ENCODE measurements around the gene LCE1C.

LCE1C gene, protein sequence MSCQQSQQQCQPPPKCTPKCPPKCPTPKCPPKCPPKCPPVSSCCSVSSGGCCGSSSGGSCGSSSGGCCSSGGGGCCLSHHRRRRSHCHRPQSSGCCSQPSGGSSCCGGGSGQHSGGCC

DNA sequence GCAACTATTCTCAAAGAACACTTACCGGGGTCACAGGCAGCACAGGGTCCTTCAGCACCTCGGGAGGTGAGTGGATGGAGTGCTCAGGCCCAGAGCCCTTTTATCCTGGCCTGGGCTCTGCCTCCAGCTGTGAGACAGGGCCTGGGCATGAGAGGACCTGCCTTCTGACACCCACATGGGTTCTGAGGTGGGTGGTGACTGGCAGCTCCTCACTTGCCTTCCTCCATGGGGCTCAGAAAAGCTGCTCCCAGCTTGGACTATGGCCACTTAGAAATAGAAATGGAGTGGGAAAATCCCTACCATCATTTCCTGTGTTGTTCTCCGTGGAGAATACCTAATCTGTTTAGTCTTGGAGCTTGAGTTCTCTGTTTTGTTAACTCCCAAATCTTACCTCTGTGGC is at the start of gene LCE1C:
LCE1C (minus strand) TSS at position 76 of the 400 bp plus-strand sequence. CDS start 1,173 bp downstream, outside the sequence.
- no peak for DNase-seq (ENCODE audit: low read depth in 2 of 2)

DNA sequence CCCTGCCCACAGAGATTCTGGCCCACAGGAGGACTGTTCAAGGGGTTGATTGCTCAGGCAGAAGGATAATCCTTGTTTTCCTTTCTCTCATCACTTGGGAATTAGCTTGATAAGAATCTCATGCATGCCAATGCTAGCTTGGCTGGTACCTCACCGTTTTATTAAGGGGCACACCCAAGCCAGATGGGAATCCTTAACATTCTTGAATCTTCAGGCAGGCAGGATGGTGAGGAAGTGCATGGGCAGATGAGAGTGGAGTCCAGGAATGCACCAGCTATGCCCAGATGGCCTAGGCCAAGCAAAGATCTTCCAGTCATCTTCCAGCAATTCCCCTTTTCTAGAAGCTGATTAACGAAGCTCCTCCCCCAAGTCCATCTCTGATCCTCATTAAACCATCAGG is 49.2 kb upstream of the LCE1C start:
- no peak for DNase-seq (ENCODE audit: low read depth in 2 of 2)

DNA sequence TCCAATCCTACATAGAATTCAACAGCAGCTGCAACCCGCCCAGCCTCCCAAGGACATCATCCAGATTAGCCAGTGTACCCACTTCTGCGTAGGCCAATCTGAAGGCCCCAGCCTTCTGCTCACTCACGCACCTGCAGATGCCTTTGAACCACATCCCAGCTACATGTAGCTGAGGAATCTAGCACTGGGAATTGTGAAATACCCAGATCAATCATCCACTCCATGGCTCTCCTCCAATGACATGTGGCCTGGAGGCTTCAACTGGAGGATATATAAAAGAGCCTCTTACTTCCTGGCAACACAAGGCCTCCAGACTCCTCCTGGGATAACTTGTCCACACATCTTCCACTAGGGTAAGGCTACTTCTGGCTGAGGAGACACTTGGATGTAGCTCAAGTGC is 36.1 kb upstream of the LCE1C start, which contains the start of gene LCE6A:
LCE6A (plus strand) TSS at position 301 of the 400 bp plus-strand sequence. CDS start 665 bp downstream, outside the sequence.
- no peak for DNase-seq (ENCODE audit: low read depth in 2 of 2)

DNA sequence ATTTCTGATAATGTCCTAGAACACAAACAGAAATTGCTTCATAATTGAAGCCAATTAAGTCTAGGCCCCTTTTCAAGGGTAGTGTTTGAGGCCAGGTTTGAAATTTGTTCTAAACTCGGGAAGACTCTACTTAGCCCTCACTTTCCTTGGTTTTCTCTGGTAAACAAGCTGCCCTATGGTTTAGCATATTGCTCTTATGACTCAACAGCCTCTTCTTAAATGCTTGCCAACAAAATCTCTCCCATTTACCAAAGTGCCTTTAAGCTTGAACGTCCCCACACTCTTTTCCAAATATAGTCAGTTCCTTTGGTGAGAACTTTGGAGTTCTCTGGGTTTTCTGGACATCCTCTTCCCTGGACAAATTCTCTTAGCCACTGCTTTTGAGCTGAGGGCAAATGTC is 30.4 kb upstream of the LCE1C start:
- no peak for DNase-seq (ENCODE audit: low read depth in 2 of 2)

DNA sequence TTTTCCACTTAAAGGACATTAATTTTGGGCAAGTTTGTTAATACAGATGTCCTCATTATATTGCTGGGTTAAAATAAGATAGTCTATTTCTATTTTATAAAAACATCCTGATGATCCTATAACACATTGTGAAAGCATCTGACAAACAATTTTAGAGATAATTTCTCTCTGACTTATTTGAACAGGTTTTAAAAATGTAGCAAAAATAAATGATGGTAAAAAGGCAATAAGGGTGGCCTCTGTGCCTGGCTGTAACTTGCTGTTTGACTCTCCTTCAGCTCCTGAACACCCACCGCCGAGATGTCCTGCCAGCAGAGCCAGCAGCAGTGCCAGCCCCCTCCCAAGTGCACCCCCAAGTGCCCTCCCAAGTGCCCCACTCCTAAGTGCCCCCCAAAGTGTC is 20.7 kb upstream of the LCE1C start, which contains the start of gene LCE1A:
LCE1A (plus strand) TSS at position 301 of the 400 bp plus-strand sequence; CDS start at position 301, 0 bp downstream.
- no peak for DNase-seq (ENCODE audit: low read depth in 2 of 2)

DNA sequence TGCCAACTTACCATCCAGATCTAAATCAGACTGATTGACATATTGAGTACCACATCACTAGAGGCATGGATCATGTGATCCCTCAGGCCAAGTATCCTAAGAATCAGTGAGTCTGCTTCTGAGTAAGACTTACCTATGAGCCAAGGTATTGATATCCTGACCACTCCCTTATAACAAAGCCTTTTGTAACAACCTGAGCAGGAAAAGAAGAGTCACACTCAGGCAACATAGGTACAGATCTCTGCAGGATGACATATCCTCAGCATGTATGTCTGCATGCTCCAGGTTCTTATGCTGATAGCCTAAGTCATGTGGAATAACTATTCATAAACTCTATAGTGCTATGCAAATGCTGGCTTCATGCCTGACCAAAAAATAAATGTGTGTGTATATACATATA is 18.5 kb upstream of the LCE1C start:
- no peak for DNase-seq (ENCODE audit: low read depth in 2 of 2)

DNA sequence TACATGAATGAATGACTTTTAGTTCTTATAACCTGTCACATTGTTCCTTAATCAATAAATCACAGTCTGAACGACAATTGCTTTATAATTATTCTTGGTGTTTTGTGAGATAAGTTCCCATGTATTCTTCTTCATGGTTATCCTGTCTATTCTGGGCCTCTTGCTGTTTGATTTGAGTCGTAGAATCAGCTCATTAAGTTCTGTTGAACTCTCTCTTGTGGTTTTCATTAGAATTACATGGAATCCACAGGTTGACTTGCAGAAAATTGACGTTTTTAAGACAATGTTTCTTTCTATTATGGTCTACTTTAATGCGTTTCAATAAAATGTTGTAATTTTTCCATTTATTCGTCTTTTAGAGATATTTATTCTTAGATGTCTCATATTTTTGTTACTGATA is 16.8 kb upstream of the LCE1C start:
- no peak for DNase-seq (ENCODE audit: low read depth in 2 of 2)

DNA sequence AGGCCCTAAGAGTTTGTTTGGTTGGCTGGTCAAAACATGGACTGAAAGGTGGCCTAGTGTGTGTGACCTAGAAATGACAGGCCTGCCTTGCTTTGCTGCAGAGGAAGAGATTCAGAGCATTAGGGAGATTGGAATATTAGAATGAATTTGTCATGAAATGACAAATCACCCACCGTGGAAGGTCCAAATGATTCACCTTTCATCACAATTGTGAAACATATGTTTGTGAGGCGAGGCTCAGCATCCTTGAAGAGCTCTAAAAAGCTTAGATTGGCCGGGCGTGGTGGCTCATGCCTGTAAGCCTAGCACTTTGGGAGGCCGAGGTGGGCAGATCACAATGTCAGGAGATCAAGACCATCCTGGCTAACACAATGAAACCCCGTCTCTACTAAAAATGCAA is 10.9 kb upstream of the LCE1C start:
- DNase-seq (ENCODE audit: low read depth in 2 of 2) = no peak

DNA sequence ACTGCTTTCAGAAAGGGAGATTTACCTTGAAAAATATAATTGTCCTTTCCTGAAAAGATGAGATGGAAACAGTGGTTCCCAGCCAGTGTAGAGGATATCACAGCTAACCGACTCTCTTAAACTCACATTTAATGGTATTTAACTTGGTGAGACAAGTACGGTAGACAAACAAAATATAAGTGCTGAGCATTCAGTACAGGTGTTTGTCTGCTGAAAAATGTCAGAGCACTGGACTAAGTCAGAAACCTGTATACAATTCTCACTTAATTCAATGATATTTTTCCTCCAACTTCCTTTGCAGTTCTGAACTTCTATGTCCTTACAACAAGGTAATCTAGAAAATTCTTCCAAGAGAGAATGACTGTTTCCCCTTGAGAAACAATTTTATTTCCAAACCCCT is 5.2 kb upstream of the LCE1C start, which contains the start of gene LCE1B:
LCE1B (plus strand) TSS at position 301 of the 400 bp plus-strand sequence. CDS start 476 bp downstream, outside the sequence.
- DNase-seq (ENCODE audit: low read depth in 2 of 2) = no peak

DNA sequence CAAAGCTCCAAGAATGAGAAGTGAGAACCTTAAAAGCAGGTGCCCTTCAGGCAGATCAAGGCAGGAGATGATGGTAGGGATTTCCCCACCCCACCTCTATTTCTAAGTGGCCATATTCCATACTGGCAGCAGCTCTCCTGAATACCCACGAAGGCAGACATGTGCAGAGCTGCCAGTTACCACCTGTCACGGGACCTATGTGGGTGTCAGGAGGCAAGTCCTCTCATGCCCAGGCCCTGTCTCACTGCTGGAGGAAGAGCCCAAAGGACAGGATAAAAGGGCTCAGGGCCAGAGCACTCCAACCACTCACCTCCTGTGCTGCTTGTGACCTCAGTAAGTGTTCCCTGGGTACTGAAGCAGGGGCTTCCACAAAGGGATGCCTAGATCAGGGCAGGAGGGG is 4.6 kb upstream of the LCE1C start:
- no peak for DNase-seq (ENCODE audit: low read depth in 2 of 2)

DNA sequence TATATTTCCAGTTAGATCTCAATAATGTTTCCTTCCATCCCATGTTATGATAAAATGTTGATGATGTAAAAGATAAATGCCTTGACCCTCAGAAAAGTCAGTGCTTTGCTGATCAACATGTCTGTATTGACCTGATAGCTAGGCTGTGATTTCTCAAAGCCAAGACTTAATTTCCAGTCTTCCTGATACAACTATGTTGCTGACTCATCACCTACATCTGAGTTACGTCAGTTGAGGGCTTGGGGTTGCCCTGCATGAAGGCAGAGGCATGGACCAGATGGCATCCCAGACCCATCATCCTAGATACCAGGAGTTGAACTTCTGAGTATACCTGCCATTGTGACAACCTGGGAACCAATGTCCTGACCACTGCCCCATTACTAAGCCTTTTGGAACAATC is 5.1 kb downstream of the LCE1C start:
- DNase-seq (ENCODE audit: low read depth in 2 of 2) = no peak

DNA sequence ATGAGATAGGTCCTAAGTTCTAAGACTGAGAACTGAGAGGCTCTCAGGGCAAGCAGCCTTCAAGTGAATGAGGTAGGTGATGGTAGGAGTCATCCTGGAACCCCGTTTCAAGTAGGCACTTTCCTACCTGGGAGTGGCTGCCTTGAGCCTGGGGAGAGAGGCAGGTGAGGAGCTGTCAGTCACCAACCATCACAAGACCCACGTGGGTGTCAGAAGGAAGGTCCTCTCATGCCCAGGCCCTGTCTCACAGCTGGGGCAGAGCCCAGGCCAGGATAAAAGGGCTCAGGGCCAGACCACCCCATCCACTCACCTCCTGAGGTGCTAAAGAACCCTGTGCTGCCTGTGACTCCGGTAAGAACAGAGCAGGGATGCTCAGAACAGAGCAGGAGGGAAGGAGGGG is 10.0 kb downstream of the LCE1C start, which contains the start of gene LCE1D:
LCE1D (plus strand) TSS at position 301 of the 400 bp plus-strand sequence. CDS start 1,074 bp downstream, outside the sequence.
- no peak for DNase-seq (ENCODE audit: low read depth in 2 of 2)

DNA sequence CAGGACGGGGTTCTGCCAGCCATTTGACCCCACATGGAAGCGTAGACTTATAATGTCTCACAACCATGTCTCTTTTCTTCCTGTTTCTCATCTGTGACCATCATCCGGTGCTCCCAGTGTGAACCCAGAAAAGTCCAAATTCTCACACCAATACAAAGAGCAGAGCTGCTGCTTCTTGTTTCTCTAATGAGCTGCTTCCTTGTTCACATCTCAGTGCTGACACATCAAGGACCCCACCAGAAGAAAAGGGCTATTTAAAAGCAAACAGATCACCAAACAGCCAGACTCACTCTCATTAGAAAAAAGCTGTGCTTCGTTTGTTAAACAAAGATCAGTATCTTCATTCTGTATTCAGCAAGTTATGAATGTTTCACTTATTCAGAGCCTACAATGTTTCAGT is 10.8 kb downstream of the LCE1C start:
- no peak for DNase-seq (ENCODE audit: low read depth in 2 of 2)

DNA sequence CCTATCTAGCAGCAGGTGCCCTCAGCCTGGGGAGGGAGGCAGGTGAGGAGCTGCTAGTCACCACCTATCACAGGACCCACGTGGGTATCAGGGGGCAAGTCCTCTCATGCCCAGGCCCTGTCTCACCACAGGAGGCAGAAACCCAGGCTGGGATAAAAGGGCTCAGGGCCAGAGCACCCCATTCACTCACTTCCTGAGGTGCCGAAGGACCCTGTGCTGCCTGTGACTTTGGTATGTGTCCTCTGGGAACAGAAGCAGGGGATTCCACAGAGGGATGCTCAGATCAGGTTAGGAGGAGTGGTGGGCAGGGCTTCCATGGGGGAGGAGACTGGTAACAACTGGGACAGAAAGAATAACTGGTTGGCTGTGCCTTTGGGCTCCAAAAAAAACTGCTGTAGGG is 20.4 kb downstream of the LCE1C start, which contains the start of gene LCE1E:
LCE1E (plus strand) TSS at position 181 of the 400 bp plus-strand sequence. CDS start 1,043 bp downstream, outside the sequence.
- DNase-seq (ENCODE audit: low read depth in 2 of 2) = no peak

DNA sequence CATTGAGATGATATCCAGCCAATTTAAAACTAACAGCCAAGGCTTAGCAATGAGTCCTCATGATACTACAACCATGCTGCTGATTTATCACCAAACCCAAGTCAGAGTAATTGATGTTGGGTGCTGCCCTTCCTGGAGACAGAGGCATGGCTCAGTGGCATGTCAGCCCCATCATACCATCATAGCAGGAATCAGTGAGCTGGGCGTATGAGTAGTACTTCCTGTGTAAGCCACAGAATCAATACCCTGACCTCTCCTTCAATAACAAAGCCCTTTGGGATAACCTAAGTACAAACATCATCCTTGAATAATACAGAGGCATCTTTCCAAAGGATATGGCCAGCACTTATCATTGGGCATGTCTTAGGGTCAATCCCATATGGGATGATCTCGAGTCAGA is 23.4 kb downstream of the LCE1C start:
- DNase-seq (ENCODE audit: low read depth in 2 of 2) = no peak

DNA sequence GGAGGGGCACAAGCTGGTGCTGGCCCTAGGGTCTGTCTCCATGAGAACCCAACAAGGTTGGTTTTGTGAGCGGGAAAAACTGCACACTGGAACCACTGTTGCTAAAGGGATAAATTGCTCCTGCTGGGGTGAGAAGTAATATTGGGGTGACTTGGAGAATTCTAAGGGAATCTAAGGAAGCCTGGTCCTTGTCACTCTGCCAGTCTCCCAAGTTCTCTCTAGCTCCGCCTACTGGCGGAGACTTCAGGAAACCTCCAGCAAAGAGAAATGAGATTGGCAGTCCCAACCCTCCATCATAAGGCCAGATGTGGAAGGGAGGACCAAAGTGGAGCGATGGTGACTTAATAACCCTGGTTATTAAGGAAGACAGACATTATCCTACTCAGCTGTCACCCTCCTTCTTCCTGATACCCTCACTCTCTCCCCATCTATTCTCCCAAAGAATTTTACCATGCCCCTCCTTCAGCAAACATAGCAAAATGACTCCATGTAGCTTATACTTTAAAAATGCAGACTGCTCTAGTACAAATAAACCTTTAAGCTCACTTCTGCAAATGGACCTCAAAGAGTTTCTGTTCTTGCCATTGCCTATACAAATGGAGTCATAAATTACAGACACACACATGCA is 28.8 kb downstream of the LCE1C start:
- DNase-seq (ENCODE audit: low read depth in 2 of 2) = no peak

DNA sequence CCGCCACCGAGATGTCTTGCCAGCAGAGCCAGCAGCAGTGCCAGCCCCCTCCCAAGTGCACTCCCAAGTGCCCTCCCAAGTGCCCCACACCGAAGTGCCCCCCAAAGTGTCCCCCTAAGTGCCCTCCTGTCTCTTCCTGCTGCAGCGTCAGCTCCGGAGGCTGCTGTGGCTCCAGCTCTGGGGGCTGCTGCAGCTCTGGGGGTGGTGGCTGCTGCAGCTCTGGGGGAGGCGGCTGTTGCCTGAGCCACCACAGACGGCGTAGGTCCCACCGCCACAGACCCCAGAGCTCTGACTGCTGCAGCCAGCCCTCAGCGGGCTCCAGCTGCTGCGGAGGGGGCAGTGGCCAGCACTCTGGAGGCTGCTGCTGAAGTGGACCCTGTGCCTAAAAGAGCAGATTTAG is 30.1 kb downstream of the LCE1C start:
- no peak for DNase-seq (ENCODE audit: low read depth in 2 of 2)

DNA sequence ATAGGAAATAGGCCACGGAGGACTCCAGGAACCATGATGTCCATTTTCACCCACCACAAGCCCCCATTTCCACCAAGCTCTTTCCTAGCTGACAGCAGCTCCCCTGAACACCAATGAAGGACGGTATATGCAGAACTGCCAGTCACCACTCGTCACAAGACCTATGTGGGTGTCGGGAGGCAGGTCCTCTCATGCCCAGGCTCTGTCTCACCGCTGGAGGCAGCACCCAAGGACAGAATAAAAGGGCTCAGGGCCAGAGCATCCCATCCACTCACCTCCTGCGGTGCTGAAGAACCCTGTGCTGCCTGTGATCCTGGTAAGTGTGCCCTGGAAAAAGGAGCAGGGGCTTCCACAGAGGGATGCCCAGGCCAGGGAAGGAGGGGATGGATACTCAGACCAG is 31.6 kb downstream of the LCE1C start, which contains the start of gene LCE1F:
LCE1F (plus strand) TSS at position 266 of the 400 bp plus-strand sequence. CDS start 1,232 bp downstream, outside the sequence.
- DNase-seq (ENCODE audit: low read depth in 2 of 2) = no peak

DNA sequence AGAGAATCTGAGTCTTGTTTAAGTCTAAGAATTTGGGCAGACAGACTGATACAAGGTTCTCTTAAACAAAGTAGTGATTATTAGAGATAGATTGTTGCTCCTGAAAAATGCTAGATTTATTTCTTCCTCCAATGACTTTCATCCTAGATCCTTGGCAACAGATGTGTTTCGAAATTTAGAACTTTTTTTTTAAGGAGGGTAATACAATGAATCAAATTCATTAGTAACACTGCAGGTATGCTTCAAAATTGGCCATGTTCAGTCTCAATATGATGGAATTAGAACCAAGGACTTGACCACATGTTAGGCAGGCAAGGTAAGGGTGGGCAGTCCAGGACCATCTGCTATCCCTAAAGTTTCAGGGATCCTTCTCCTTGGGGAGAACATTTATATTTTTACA is 36.0 kb downstream of the LCE1C start:
- DNase-seq (ENCODE audit: low read depth in 2 of 2) = no peak

DNA sequence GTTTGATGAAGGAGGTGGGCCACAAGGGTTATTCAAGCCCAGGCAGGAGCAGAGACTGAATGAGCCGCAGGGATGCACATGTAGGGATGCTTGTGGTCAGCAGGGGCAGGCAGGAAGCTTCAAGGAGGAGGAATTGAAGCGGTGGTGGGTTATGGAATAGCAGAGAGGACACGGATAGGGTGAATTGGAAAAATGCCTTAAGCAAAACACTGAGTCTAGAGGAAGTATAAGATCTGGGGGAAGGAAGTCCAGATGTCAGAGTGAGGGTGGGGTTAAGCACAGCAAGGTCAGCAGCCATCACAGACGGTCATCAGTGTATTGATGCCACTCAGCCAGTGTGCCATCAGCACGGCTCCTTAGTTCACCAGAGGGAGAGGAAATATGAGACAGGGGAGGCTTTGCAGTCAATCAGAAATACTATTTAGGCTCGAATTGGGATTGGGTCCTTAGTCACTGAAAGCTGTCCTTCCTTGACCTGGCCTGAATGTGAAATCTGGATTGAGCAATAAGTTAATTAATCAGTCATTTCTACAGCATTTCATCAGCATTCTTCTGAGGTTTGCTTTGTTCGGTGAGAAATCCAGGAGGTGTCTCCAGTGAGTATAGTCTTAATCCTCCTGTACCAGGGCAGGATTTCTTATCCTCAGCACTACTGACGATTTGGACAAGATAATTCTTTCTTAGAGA is 37.5 kb downstream of the LCE1C start:
- DNase-seq (ENCODE audit: low read depth in 2 of 2) = no peak

DNA sequence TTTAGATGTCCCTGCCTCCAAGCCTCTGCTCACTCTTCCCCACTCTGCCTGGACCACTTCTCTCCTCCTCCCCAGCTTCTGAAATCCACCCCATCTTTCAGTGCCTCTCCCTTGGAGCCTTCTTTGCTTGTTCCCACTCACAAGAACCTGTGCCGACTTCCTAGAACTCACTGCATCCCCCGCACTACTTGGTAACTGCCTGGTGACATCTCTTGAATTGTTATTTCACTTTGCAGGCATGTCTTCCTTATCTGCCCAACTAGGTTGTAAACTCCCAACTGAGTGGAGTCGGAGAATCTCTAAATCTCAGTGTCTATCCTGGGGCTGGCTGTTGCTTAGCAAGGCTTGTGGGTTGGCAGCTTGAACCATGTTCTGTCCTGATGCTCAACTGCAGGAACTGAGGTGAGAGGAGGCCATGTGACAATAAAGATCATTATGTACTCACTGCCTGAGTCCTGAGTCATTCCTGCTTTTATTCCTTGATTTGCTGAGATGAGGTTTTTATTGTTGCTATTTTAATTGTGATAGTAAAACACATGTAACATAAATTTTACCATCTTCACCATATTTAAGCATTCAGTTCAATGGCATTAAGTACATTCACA is 44.7 kb downstream of the LCE1C start:
- DNase-seq (ENCODE audit: low read depth in 2 of 2) = no peak

DNA sequence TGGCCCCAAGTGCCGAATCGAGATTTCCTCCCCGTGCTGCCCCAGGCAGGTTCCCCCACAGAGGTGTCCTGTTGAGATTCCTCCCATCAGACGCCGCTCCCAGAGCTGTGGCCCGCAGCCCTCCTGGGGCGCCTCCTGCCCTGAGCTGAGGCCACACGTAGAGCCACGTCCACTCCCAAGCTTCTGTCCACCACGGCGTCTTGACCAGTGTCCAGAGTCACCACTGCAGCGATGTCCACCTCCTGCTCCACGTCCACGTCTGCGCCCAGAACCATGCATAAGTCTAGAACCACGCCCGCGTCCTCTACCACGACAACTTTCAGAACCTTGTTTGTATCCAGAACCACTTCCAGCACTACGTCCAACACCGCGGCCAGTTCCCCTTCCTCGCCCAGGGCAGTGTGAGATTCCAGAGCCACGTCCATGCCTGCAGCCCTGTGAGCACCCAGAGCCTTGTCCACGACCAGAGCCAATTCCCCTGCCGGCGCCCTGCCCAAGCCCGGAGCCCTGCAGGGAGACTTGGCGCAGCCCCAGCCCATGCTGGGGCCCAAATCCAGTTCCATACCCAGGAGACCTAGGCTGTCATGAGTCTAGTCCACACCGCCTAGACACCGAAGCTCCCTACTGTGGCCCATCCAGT is 45.8 kb downstream of the LCE1C start:
- no peak for DNase-seq (ENCODE audit: low read depth in 2 of 2)

All from stimulated activated CD8-positive, alpha-beta memory T cell treated with anti-CD3 and anti-CD28 coated beads, Interleukin-2, amount 100 ng/mL, for 1 hour (primary cell).